Vagina (tissue), 2 donors: ENCODE results near the gene SMARCA4. TPM values are rescaled to one million over a fixed set of nuclear protein-coding genes. Genes with fewer than 3 reads are reported as not detected.

Source experiments
- DNase-seq, 2 donors: peaks; one replicate each; pipeline ENCODE4 v3.0.0-alpha.2; 2017; ENCODE audit errors: extremely low spot score in 2 of 2
- H3K27ac ChIP-seq: fragments of 200-600 bp; sonication (generic); one replicate; pipeline ENCODE4 v1.5.1; 2019
- H3K27me3 ChIP-seq: fragments of 200-600 bp; sonication (generic); one replicate; pipeline ENCODE4 v1.5.1; 2019
- H3K36me3 ChIP-seq, 2 donors: fragments of 200-600 bp; sonication (generic); one replicate each; pipeline ENCODE4 v1.5.1; 2017 to 2019
- H3K4me1 ChIP-seq: fragments of 200-600 bp; sonication (generic); one replicate; pipeline ENCODE4 v1.5.1; 2019
- H3K4me3 ChIP-seq, 2 donors: fragments of 200-600 bp; sonication (generic); 1 replicate in 1 of 2; 2 replicates in 1 of 2; pipeline ENCODE4 v1.5.1; 2016 to 2019
- H3K9me3 ChIP-seq: fragments of 200-600 bp; sonication (generic); one replicate; pipeline ENCODE4 v1.5.1; 2019
- CTCF ChIP-seq, 3 experiments: fragments of 450-650 bp in 2 of 3; fragments of 200-600 bp in 1 of 3; sonication (generic) in 1 of 3; IDR thresholded peaks; one replicate each; pipeline ENCODE4 v1.5.1; 2017 to 2019; ENCODE audit warnings: antibody characterized with exemption in 3 of 3, mild to moderate bottlenecking in 2 of 3, moderate library complexity in 2 of 3
- POLR2A ChIP-seq, 2 donors: fragments of 450-650 bp; IDR thresholded peaks; one replicate each; pipeline ENCODE4 v1.6.1; 2017; ENCODE audit warnings: antibody characterized with exemption in 2 of 2, mild to moderate bottlenecking in 2 of 2, moderate library complexity in 2 of 2
- POLR2AphosphoS5 ChIP-seq, 2 donors: sonication (generic); formaldehyde crosslinking; IDR thresholded peaks; one replicate each; pipeline ENCODE4 v1.9.0; 2017; ENCODE audit warnings: antibody characterized with exemption in 2 of 2, mild to moderate bottlenecking in 2 of 2, low read depth in 1 of 2; ENCODE audit not compliant: insufficient read depth in 1 of 2
- intact Hi-C: fragments of 100-400 bp; cut with DNase I; formaldehyde crosslinking; loops from one replicate; pipeline ENCODE4 v1.15.1; 2023
- total RNA-seq: library from RNA; depleted of rRNA; stranded (reverse); fragments of >200 nt; gene quantifications from one replicate; pipeline ENCODE4 v1.2.3, GENCODE V29; 2016

SMARCA4 gene
- total RNA-seq, 1 donor from 2014 or later: 90.4 TPM

DNA sequence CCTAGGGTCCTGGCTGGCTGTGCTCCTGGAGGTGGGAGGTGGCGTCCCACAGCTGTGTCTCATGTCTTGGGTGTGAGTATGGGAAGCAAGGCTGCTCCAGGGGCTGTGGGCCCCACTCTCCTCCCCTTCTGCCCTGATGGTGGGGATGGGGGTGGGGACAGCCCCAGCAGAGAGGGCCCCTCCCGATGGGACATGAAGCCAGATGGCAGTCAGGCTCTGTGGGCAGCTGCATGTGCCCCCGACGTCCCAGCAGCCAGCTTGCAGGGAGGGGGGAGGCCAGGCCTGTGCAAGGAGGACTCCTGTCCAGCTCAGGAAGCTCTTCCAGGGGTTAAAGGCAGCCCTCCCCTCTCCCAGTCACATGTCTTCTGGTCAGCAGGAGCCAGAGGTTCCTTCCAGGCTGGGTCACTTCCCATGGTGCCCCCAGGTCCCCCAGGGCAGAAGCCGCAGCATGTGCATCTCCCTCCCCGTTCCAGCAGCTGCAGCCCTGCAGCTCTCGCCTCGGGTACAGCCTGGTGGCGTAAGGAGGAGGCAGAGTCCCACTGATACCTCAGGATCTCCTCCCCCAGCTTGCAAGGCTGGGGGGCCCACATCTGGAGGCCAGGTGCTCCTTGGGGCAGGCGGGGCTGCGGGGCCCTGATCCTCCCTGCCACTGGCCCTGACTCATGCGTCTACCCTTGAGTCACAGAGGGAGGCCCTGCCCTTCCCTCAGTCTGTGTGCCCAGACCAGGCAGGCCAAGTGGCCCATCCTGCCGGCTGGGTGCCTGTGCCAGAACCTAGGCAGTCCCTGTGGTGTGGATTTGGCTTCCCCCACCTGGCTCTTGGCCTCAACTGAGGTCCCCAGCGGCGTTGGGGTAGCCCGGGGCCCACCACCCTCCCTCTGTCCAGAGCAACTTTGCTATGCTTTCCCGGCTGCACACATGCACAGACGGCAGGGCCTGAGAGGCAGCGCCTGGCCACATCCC lies 45.4 kb upstream of the SMARCA4 start:
- intact Hi-C loops: no loop called here
- no peaks in the 10 kb centered on the region for H3K27me3 ChIP-seq
- no peak overlapping the region for H3K4me3 ChIP-seq
- no peak for DNase-seq
- peaks cover 19% of the 10 kb centered on the region for H3K4me1 ChIP-seq
- peaks cover 4 to 66% of the 10 kb centered on the region in 2 donors for H3K36me3 ChIP-seq
- TF ChIP-seq CTCF (IDR thresholded peaks at IDR 0.05): no peak
- peak in 1 of 2 donors; percentile 67 for TF ChIP-seq POLR2AphosphoS5 (IDR thresholded peaks at IDR 0.05; ENCODE audit: insufficient read depth in 1 of 2, low read depth in 1 of 2)
- TF ChIP-seq POLR2A (IDR thresholded peaks at IDR 0.05): no peak
- peak overlapping the region; percentile 72 for H3K27ac ChIP-seq
- H3K9me3 ChIP-seq: no peaks in the 10 kb centered on the region

- Histone ChIP-seq H3K36me3 (peaks cover 4 to 67% of the 10 kb centered on the region in 2 donors), H3K27me3 (no peaks in the 10 kb centered on the region), H3K4me1 (peaks cover 19% of the 10 kb centered on the region), H3K9me3 (no peaks in the 10 kb centered on the region), H3K27ac (peak overlapping the region; percentile 72), H3K4me3 (no peak overlapping the region)
- intact Hi-C loops: no loop called here
- no peak for DNase-seq
- TF ChIP-seq POLR2A (IDR thresholded peaks at IDR 0.05) (no peak), CTCF (IDR thresholded peaks at IDR 0.05) (no peak), POLR2AphosphoS5 (IDR thresholded peaks at IDR 0.05; ENCODE audit: insufficient read depth in 1 of 2, low read depth in 1 of 2) (no peak)
Measured at GRCh38 chr19:10916602-10917001, 44.2 kb upstream of the SMARCA4 start.

DNA sequence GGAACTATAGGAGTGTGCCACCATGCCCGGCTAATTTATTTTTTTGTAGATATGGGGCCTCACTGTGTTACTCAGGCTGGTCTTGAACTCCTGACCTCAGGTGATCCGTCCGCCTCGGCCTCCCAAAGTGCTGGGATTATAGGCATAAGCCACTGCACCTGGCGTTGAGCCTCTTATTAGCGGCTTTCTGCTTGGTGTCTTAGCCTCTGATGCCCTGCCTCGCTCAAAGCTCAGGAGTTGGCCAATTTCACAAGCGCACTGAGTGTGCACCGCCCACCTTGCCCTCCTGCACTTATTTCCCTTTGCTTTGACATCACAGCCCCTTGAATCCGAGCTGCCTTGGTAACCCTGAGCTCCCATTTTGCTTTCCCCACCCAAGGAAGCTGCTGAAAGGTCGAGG lies 42.5 kb upstream of the SMARCA4 start:
- Histone ChIP-seq H3K27ac (no peak overlapping the region), H3K27me3 (no peaks in the 10 kb centered on the region), H3K9me3 (no peaks in the 10 kb centered on the region), H3K4me3 (no peak overlapping the region), H3K36me3 (peaks cover 4 to 53% of the 10 kb centered on the region in 2 donors), H3K4me1 (peaks cover 19% of the 10 kb centered on the region)
- intact Hi-C loops: no loop called here
- no peak for TF ChIP-seq CTCF (IDR thresholded peaks at IDR 0.05)
- no peak for TF ChIP-seq POLR2A (IDR thresholded peaks at IDR 0.05)
- TF ChIP-seq POLR2AphosphoS5 (IDR thresholded peaks at IDR 0.05; ENCODE audit: insufficient read depth in 1 of 2, low read depth in 1 of 2): no peak
- DNase-seq: no peak

DNA sequence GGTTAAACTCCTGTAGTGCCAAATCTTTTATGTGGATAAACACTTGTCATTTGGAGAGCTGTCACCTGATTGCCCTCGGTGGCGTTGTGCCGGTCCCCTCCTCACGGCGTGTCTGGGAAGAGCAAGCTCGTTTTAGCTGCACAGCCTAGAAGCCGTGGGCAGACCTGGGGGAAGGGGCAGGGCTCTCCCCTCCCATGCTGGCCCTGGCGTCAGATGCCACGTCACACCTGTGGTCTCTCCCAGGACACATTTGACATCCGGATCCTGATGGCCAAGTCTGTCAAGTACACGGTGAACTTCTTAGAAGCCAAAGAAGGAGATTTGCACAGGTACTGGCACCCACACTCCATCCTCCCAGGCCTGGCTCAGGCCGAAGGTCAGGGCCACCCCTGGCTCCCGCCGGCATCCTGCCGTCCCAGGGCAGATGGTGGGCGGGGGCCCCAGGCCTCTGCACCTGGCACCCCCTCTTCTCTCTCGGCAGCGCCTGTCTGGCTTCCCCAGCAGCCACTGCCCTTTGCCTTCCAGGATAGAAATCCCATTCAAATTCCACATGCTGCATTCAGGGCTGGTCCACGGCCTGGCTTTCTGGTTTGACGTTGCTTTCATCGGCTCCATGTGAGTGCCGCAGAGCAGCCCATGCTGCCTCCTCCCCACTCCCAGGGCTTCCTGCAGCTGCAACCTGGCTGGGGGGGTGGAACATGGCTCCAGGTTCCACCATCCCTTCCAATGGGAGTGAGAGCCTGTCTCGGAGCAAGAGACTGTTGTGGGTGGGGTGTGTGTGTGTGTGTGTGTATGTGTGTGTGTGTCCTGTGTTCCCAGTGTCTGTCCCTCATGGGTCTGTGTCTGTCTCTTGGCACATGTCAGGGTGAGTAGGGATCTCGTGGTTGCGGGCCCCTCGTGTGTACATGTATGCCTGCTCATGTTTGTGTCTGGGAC lies 41.2 kb upstream of the SMARCA4 start:
- H3K27ac ChIP-seq: no peak overlapping the region
- H3K4me3 ChIP-seq: no peak overlapping the region
- peaks cover 4 to 48% of the 10 kb centered on the region in 2 donors for H3K36me3 ChIP-seq
- H3K27me3 ChIP-seq: no peaks in the 10 kb centered on the region
- no peak for TF ChIP-seq POLR2A (IDR thresholded peaks at IDR 0.05)
- no peak for TF ChIP-seq CTCF (IDR thresholded peaks at IDR 0.05)
- TF ChIP-seq POLR2AphosphoS5 (IDR thresholded peaks at IDR 0.05; ENCODE audit: insufficient read depth in 1 of 2, low read depth in 1 of 2): no peak
- H3K9me3 ChIP-seq: no peaks in the 10 kb centered on the region
- intact Hi-C loops: loop anchor here (10.0 kb wide), 1 partner anchor 45 kb away; the partner anchor contains the start of gene CARM1
- peaks cover 15% of the 10 kb centered on the region for H3K4me1 ChIP-seq
- DNase-seq: no peak
